Mesothelial cell of epicardium (in vitro differentiated cells): ENCODE data around the gene CUEDC2. TPM values are rescaled to one million over a fixed set of nuclear protein-coding genes. Genes with fewer than 3 reads are reported as not detected.
A peak's percentile ranks its signal among the peaks of the same experiment; 100 is the strongest.

ENCODE experiments used
- DNase-seq, 2 experiments: peaks; one replicate each; pipeline ENCODE4 v3.0.0; 2021; ENCODE audit warnings: low spot score in 2 of 2; ENCODE audit not compliant: unreplicated experiment in 2 of 2
- H3K27ac Mint-ChIP-seq: 2 replicates; pipeline ENCODE4 v1.8.0; 2021; ENCODE audit warnings: mixed read lengths
- H3K27me3 Mint-ChIP-seq: 2 replicates; pipeline ENCODE4 v1.8.0; 2021; ENCODE audit warnings: low read depth, mixed read lengths
- H3K36me3 Mint-ChIP-seq: 2 replicates; pipeline ENCODE4 v1.8.0; 2021; ENCODE audit warnings: mixed read lengths
- H3K4me1 Mint-ChIP-seq: 2 replicates; pipeline ENCODE4 v1.8.0; 2021; ENCODE audit warnings: mixed read lengths
- H3K4me3 Mint-ChIP-seq: 2 replicates; pipeline ENCODE4 v1.8.0; 2021; ENCODE audit warnings: mild to moderate bottlenecking, moderate library complexity, mixed read lengths
- H3K9me3 Mint-ChIP-seq: 2 replicates; pipeline ENCODE4 v1.8.0; 2021; ENCODE audit warnings: mixed read lengths
- total RNA-seq: library from RNA; stranded (reverse); gene quantifications from 3 replicates; pipeline ENCODE4 v1.2.1, GENCODE V29; 2021
- TF ChIP-seq, protein P1 (sequence below): fragments of 200-600 bp; sonication (generic); IDR thresholded peaks from one replicate; pipeline ENCODE4 v1.5.0; 2021; ENCODE audit warnings: antibody characterized with exemption; ENCODE audit not compliant: unreplicated experiment

The CUEDC2 gene
- total RNA-seq, 1 donor from 2014 or later, result 75.6 TPM

DNA sequence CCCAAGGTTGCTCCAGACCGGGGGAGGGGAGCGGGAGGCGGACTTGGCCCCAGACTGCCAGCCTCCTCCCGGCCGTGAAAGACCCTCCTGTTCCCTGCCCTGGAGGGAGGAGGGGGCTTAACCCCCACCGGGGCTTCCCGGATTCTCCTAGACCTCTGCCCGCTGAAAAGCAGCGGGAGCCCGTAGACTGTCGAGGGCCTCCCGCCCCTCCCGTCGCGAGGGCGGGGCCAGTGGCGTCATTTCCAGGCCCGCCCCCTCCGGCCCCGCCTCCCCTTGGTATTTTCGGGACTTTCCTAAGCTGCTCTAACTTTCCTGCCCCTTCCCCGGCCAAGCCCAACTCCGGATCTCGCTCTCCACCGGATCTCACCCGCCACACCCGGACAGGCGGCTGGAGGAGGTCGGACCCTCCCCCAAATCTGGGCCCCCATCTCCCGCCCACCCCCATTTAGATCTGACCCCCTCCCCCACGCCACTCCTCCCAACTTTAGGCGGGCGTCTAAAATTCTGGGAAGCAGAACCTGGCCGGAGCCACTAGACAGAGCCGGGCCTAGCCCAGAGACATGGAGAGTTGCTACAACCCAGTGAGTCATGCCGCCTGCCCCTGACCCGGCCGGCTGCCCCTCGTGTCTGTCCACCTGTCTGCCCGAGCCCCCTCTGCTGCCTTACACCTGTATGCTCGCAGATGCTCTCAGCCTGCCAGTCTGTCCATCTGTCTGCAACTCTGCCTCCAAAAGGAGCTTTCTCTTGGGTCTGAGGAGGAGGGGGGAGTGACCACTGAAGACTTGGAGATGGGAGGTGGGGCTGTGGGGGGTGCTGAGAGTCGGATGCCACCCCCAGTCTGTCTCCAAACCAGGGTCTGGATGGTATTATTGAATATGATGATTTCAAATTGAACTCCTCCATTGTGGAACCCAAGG, 36.7 kb downstream of the CUEDC2 start, which contains the start of gene NFKB2:
NFKB2 (plus strand) TSS at position 306 of the 917 bp plus-strand sequence; CDS start at position 561, 255 bp downstream.
- TF ChIP-seq, protein P1, sequence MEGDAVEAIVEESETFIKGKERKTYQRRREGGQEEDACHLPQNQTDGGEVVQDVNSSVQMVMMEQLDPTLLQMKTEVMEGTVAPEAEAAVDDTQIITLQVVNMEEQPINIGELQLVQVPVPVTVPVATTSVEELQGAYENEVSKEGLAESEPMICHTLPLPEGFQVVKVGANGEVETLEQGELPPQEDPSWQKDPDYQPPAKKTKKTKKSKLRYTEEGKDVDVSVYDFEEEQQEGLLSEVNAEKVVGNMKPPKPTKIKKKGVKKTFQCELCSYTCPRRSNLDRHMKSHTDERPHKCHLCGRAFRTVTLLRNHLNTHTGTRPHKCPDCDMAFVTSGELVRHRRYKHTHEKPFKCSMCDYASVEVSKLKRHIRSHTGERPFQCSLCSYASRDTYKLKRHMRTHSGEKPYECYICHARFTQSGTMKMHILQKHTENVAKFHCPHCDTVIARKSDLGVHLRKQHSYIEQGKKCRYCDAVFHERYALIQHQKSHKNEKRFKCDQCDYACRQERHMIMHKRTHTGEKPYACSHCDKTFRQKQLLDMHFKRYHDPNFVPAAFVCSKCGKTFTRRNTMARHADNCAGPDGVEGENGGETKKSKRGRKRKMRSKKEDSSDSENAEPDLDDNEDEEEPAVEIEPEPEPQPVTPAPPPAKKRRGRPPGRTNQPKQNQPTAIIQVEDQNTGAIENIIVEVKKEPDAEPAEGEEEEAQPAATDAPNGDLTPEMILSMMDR, result no peak

DNA sequence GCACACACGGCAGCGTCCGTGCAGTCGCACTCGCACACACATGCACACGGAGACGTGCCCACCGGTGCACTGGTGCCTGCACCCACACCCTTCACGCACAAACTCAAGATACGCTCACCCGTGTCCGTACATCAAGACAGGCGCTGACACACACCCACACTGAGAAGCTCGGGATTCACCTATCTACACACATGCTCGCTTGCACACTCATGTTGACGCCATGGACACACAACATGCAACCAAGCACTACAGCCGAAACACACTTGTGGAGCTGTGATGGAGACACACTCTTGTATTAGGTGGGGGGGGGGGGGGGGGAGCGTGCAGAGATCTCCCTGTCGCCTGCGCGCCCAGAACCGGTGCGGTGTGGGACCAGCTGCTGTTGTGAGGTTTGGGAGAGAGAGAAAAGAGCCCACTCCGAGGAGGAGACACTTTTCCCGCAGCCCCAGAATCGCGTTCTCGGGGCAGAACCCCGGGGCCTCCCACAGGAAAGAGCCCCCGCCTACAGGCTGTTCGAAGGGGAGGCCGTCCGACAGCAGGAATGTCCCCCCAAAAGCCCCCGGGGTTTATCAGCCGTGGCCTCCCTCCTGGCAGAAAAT, 37.5 kb downstream of the CUEDC2 start:
- peak overlapping the region; percentile 99 for H3K27ac Mint-ChIP-seq
- H3K27me3 Mint-ChIP-seq, result no peaks in the 10 kb centered on the region
- H3K4me1 Mint-ChIP-seq, result peaks cover 25% of the 10 kb centered on the region
- TF ChIP-seq, protein P1, result no peak
- H3K9me3 Mint-ChIP-seq, result no peaks in the 10 kb centered on the region
- no peaks in the 10 kb centered on the region for H3K36me3 Mint-ChIP-seq
- peak overlapping the region; percentile 75 for H3K4me3 Mint-ChIP-seq
- no peak for DNase-seq

More for the DNA sequence above, 36.7 kb downstream of the CUEDC2 start, which contains the start of gene NFKB2:
- Mint-ChIP-seq H3K4me3 (peak within 1 kb of the TSS; percentile 75), H3K9me3 (no peaks in the 10 kb centered on the region), H3K36me3 (no peaks in the 10 kb centered on the region), H3K27me3 (no peaks in the 10 kb centered on the region), H3K27ac (peak within 1 kb of the TSS; percentile 99), H3K4me1 (peaks cover 25% of the 10 kb centered on the region)
- DNase-seq, result peak; percentile 85 to 93

DNA sequence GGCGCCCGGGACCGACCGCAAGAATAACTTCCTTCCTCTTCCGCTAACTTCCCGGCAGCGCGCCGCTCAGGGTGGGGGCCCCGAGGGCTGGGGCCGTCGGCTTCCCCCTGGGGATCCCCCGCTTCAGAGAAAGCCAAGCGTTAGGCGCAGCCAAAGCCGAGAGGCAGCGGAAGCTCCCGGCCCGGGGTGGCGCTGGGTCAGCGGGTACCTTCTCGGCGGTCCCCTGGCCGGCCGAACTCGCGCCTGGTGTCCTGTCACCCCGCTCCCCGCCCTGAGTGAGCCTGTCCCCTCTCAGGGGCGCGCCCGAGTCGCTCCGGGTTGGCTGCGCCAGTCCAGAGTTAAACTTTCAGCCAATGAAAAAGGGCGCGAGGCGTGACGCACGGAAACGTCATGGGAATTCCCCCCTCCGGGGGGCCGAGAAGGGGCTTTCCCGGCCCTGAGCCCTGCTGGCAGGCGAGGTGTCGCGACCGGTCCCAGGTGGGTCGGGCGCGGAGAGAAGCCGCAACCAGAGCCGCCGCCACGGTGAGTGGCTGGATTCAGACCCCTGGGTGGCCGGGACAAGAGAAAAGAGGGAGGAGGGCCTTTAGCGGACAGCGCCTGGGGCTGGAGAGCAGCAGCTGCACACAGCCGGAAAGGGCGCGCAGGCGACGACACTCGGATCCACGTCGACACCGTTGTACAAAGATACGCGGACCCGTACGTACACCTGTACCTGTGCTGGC, 38.1 kb downstream of the CUEDC2 start:
- H3K4me1 Mint-ChIP-seq, result peaks cover 25% of the 10 kb centered on the region
- DNase-seq, result peak; percentile 84 to 96
- peak overlapping the region; percentile 75 for H3K4me3 Mint-ChIP-seq
- H3K27me3 Mint-ChIP-seq, result no peaks in the 10 kb centered on the region
- no peaks in the 10 kb centered on the region for H3K9me3 Mint-ChIP-seq
- H3K27ac Mint-ChIP-seq, result peak overlapping the region; percentile 99
- H3K36me3 Mint-ChIP-seq, result no peaks in the 10 kb centered on the region
- TF ChIP-seq, protein P1, result peak; percentile 90

DNA sequence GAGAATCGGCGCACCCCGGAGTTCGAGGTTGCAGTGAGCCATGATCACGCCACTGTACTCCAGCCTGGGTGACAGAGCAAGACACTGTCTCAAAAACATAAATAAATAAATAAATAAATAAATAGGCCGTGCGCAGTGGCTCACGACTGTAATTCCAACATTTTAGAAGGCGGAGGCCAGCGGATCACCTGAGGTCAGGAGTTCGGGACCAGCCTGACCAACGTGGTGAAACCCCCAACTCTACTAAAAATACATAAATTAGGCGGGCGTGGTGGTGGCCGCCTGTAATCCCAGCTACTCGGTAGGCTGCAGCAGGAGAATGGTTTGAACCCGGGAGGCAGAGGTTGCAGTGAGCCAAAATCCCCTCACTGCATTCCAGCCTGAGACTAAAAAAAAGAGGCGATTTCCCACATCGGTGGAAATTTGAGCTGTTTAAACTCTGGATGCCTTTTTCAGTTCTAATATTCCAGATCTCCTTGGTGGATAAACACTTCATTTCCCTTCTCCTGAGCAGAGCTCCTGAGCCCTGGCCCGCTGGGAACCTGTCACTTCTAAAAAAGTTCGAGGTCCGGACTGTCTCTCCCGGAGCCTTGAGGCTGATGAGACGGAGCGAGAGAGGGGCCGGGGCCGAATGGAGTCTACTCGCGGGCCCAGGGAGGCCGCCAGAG, 38.8 kb downstream of the CUEDC2 start:
- Mint-ChIP-seq H3K4me3 (peak overlapping the region; percentile 75), H3K27me3 (no peaks in the 10 kb centered on the region), H3K4me1 (peaks cover 25% of the 10 kb centered on the region), H3K36me3 (no peaks in the 10 kb centered on the region), H3K9me3 (no peaks in the 10 kb centered on the region), H3K27ac (peak overlapping the region; percentile 97)
- no peak for DNase-seq
- TF ChIP-seq, protein P1, result no peak

DNA sequence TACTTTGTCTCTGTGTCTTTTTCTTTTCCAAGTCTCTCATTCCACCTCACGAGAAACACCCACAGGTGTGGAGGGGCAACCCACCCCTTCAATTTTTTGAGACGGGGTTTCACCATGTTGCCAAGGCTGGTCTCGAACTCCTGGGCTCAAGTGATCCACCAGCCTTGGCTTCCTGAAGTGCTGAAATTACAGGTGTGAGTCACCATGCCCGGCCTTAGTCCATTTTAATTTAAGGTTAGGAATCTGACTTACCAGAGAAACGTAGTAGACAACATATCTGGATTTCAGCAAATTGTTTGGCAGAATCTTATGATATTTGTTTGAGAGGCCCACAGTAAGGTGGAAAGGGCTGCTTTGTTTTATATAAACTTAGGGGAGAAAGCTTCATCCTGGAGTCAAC, 40.1 kb downstream of the CUEDC2 start:
- Mint-ChIP-seq H3K4me3 (no peak overlapping the region), H3K27me3 (no peaks in the 10 kb centered on the region), H3K4me1 (peaks cover 25% of the 10 kb centered on the region), H3K27ac (peak overlapping the region; percentile 31), H3K36me3 (no peaks in the 10 kb centered on the region), H3K9me3 (no peaks in the 10 kb centered on the region)
- no peak for DNase-seq
- TF ChIP-seq, protein P1, result no peak
